Prostate gland (tissue), 2 donors: Measurements from ENCODE around the gene HTR4.

Experiments
- CTCF ChIP-seq, 4 experiments: fragments of 200-600 bp in 2 of 4; fragments of 450-650 bp in 2 of 4; sonication (generic) in 2 of 4; IDR thresholded peaks; 1 replicate in 3 of 4; 2 replicates in 1 of 4; pipeline ENCODE4 v1.5.1; 2016 to 2019; ENCODE audit warnings: antibody characterized with exemption in 4 of 4, mild to moderate bottlenecking in 2 of 4, moderate library complexity in 2 of 4
- POLR2A ChIP-seq: fragments of 450-650 bp; IDR thresholded peaks from one replicate; pipeline ENCODE4 v1.6.1; 2016; ENCODE audit warnings: antibody characterized with exemption, mild to moderate bottlenecking
- POLR2AphosphoS5 ChIP-seq: sonication (generic); formaldehyde crosslinking; IDR thresholded peaks from one replicate; pipeline ENCODE4 v1.6.1; 2017; ENCODE audit warnings: antibody characterized with exemption

GRCh38 chr5:148699028-148699427, 44.7 kb upstream of the HTR4 start:
- no peak for TF ChIP-seq CTCF (IDR thresholded peaks at IDR 0.05)
- no peak for TF ChIP-seq POLR2AphosphoS5
- no peak for TF ChIP-seq POLR2A
